ENCODE results near the gene ATP8B3.

DNA sequence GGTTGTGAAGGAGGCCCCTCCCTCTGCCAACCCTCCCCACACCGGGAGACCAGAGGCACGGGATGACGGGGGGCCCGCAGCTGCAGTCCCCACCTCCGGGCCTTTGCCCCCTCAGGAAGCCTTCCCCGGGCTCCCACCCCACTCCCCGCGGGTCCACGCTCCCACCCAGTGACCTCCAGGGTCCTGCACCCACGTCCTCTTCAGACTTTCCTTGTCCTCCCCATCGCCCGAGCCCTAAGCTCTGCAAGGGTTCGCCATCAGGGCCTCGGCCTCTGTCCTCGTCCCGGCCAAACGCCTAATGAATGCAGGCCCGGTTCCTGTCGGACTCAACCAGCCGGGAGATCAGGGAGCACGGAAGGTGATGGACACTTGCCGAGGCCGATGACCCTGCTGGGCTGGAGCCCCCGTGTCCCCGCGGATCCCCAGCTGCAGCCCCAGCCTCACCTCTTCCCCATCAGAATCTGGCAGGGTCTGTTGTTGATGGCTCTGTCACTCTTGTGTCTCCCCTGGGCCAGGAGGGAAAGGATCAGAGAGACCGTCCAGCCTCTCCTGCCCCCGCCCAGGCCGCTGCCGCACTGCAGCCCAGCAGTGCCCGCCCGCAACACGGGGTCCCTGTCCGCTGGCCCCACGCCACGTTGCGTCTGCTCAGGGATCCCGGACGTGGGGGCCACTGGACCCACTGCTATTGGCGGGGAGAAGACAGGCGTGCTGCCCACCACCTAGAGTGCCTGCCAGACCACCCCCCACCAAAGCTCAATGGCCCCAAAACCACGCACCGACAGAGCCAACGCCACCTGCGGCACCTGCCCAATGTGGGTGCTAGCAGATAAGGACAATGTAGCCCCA is 5.7 kb downstream of the ATP8B3 start:
- TF ChIP-seq HMG20A (CRISPR knock-in tag; conservative IDR thresholded peaks at IDR 0.05) (no peak), MYC (IDR thresholded peaks at IDR 0.05; ENCODE audit: low read depth, low read length) (no peak), MYC (CRISPR knock-in tag; IDR thresholded peaks at IDR 0.05; ENCODE audit: borderline replicate concordance, low read depth) (no peak)
